Measurements from ENCODE around the gene NRL.

GRCh38 chr14:24057867-24058259 is 56.9 kb downstream of the NRL start:
- TF ChIP-seq CTCF (IDR thresholded peaks at IDR 0.05; ENCODE audit: low read length) (no peak), EZH2 (optimal IDR thresholded peaks at IDR 0.05; ENCODE audit: low read depth, low read length) (no peak)

Measured in MM.1S (cell line).